ENCODE measurements around the gene ARL15. TPM values are rescaled to one million over a fixed set of nuclear protein-coding genes. Genes with fewer than 3 reads are reported as not detected.
A peak's percentile ranks its signal among the peaks of the same experiment; 100 is the strongest.

ARL15 gene
- total RNA-seq, 1 donor from 2014 or later = 30.8 TPM

GRCh38 chr5:54018438-54018837, 291.9 kb downstream of the ARL15 start:
- no peak for TF ChIP-seq CTCF (IDR thresholded peaks at IDR 0.05)

GRCh38 chr5:54017580-54017979, 292.8 kb downstream of the ARL15 start:
- Histone ChIP-seq H3K9me3 (peaks cover 7% of the 10 kb centered on the region), H3K27me3 (ENCODE audit: low read depth) (no peaks in the 10 kb centered on the region), H3K4me1 (no peaks in the 10 kb centered on the region), H3K4me3 (no peak overlapping the region), H3K36me3 (no peaks in the 10 kb centered on the region), H3K27ac (no peak overlapping the region)
- intact Hi-C loops (cut with DNase I) = no loop called here
- no peak for TF ChIP-seq CTCF (IDR thresholded peaks at IDR 0.05)
- DNase-seq = no peak
- ATAC-seq = no peak

More at GRCh38 chr5:54018438-54018837, 291.9 kb downstream of the ARL15 start:
- intact Hi-C loops (cut with DNase I) = no loop called here
- H3K9me3 ChIP-seq = peaks cover 7% of the 10 kb centered on the region
- no peaks in the 10 kb centered on the region for H3K27me3 ChIP-seq (ENCODE audit: low read depth)
- H3K36me3 ChIP-seq = no peaks in the 10 kb centered on the region
- H3K27ac ChIP-seq = no peak overlapping the region
- DNase-seq (no peak), ATAC-seq (no peak)
- H3K4me3 ChIP-seq = no peak overlapping the region
- H3K4me1 ChIP-seq = no peaks in the 10 kb centered on the region

- peaks cover 7% of the 10 kb centered on the region for H3K9me3 ChIP-seq
- H3K27ac ChIP-seq = no peak overlapping the region
- intact Hi-C loops (cut with DNase I) = no loop called here
- H3K4me1 ChIP-seq = no peaks in the 10 kb centered on the region
- DNase-seq (peak; percentile 50), ATAC-seq (peak in 1 of 2 donors; percentile 23)
- H3K36me3 ChIP-seq = no peaks in the 10 kb centered on the region
- no peak overlapping the region for H3K4me3 ChIP-seq
- no peaks in the 10 kb centered on the region for H3K27me3 ChIP-seq (ENCODE audit: low read depth)
- no peak for TF ChIP-seq CTCF (IDR thresholded peaks at IDR 0.05)
Measured at GRCh38 chr5:54013556-54014194, 296.7 kb downstream of the ARL15 start.

- ATAC-seq = no peak
Measured at GRCh38 chr5:54009828-54010227, 300.5 kb downstream of the ARL15 start.

GRCh38 chr5:54009357-54009756, 301.0 kb downstream of the ARL15 start:
- Histone ChIP-seq H3K27me3 (ENCODE audit: low read depth) (no peaks in the 10 kb centered on the region), H3K27ac (no peak overlapping the region), H3K4me1 (no peaks in the 10 kb centered on the region), H3K36me3 (no peaks in the 10 kb centered on the region), H3K9me3 (peaks cover 7% of the 10 kb centered on the region), H3K4me3 (no peak overlapping the region)
- no peak for ATAC-seq
- TF ChIP-seq CTCF (IDR thresholded peaks at IDR 0.05) = no peak
- DNase-seq = no peak
- intact Hi-C loops (cut with DNase I) = no loop called here

More at GRCh38 chr5:54009828-54010227, 300.5 kb downstream of the ARL15 start:
- Histone ChIP-seq H3K4me1 (no peaks in the 10 kb centered on the region), H3K27ac (no peak overlapping the region), H3K4me3 (no peak overlapping the region), H3K36me3 (no peaks in the 10 kb centered on the region), H3K9me3 (peaks cover 7% of the 10 kb centered on the region), H3K27me3 (ENCODE audit: low read depth) (no peaks in the 10 kb centered on the region)
- no peak for DNase-seq
- TF ChIP-seq CTCF (IDR thresholded peaks at IDR 0.05) = no peak
- intact Hi-C loops (cut with DNase I) = no loop called here
